Measurements from ENCODE around the gene RAB20. TPM values are rescaled to one million over a fixed set of nuclear protein-coding genes. Genes with fewer than 3 reads are reported as not detected.
"Not testable (repeated sequence)": the region's sequence is repeated elsewhere in the genome, so short reads cannot be mapped to it uniquely, and the experiment has no call there.

Gene RAB20
- total and polyA plus RNA-seq, 2 experiments from 2014 or later = 28.3 to 37.4 TPM

- H3K36me3 ChIP-seq (replicated peaks; ENCODE audit: insufficient read depth, low read depth) = no peaks in the 10 kb centered on the region
- no peaks in the 10 kb centered on the region for H3K9me3 ChIP-seq (ENCODE audit: low read depth)
- no peaks in the 10 kb centered on the region for H3K4me1 ChIP-seq (ENCODE audit: insufficient read depth)
- H3K27ac ChIP-seq = no peak overlapping the region
- H3K9me2 ChIP-seq (replicated peaks; ENCODE audit: insufficient read depth) = no peaks in the 10 kb centered on the region
- TF ChIP-seq EZH2phosphoT487 (IDR thresholded peaks at IDR 0.05; ENCODE audit: low read depth, severe bottlenecking, unreplicated experiment) (no peak), CTCF (IDR thresholded peaks at IDR 0.05; ENCODE audit: poor library complexity) (no peak), EZH2 (IDR thresholded peaks at IDR 0.05; ENCODE audit: borderline replicate concordance) (no peak)
- H3K4me2 ChIP-seq = no peak overlapping the region
- no peak overlapping the region for H3K4me3 ChIP-seq
- H3K27me3 ChIP-seq = no peaks in the 10 kb centered on the region
- H3K79me2 ChIP-seq = no peaks in the 10 kb centered on the region
- H2AFZ ChIP-seq = no peak overlapping the region
- WGBS (ENCODE audit: low lambda C conversion rate, missing lambda C conversion rate) = 72% methylated on average over 10 of the region's 10 CpGs
- DNase-seq (ENCODE audit: low spot score) = no peak
- H4K20me1 ChIP-seq (ENCODE audit: insufficient read depth, poor library complexity, severe bottlenecking) = no peaks in the 10 kb centered on the region
These were observed 61.8 kb downstream of the RAB20 start for GRCh38 chr13:110499621-110500281.

- no peaks in the 10 kb centered on the region for H3K9me3 ChIP-seq (ENCODE audit: low read depth)
- H3K9me2 ChIP-seq (replicated peaks; ENCODE audit: insufficient read depth) = no peaks in the 10 kb centered on the region
- H3K36me3 ChIP-seq (replicated peaks; ENCODE audit: insufficient read depth, low read depth) = no peaks in the 10 kb centered on the region
- DNase-seq (ENCODE audit: low spot score) = no peak
- WGBS (ENCODE audit: low lambda C conversion rate, missing lambda C conversion rate) = 95% methylated on average over 10 of the region's 10 CpGs
- no peaks in the 10 kb centered on the region for H4K20me1 ChIP-seq (ENCODE audit: insufficient read depth, poor library complexity, severe bottlenecking)
- no peaks in the 10 kb centered on the region for H3K27me3 ChIP-seq
- no peaks in the 10 kb centered on the region for H3K79me2 ChIP-seq
- TF ChIP-seq CTCF (IDR thresholded peaks at IDR 0.05; ENCODE audit: poor library complexity) (no peak), EZH2phosphoT487 (IDR thresholded peaks at IDR 0.05; ENCODE audit: low read depth, severe bottlenecking, unreplicated experiment) (no peak), EZH2 (IDR thresholded peaks at IDR 0.05; ENCODE audit: borderline replicate concordance) (no peak)
- no peaks in the 10 kb centered on the region for H3K4me1 ChIP-seq (ENCODE audit: insufficient read depth)
- no peak overlapping the region for H3K4me2 ChIP-seq
- no peak overlapping the region for H2AFZ ChIP-seq
- no peak overlapping the region for H3K4me3 ChIP-seq
- H3K27ac ChIP-seq = no peak overlapping the region
These were observed 62.8 kb downstream of the RAB20 start for GRCh38 chr13:110498765-110499164.

- Histone ChIP-seq H3K27ac (no peak overlapping the region), H3K4me2 (no peak overlapping the region), H3K27me3 (no peaks in the 10 kb centered on the region), H3K36me3 (replicated peaks; ENCODE audit: insufficient read depth, low read depth) (no peaks in the 10 kb centered on the region), H4K20me1 (ENCODE audit: insufficient read depth, poor library complexity, severe bottlenecking) (no peaks in the 10 kb centered on the region), H3K9me2 (replicated peaks; ENCODE audit: insufficient read depth) (no peaks in the 10 kb centered on the region), H3K4me3 (no peak overlapping the region), H3K79me2 (no peaks in the 10 kb centered on the region), H2AFZ (no peak overlapping the region), H3K4me1 (ENCODE audit: insufficient read depth) (no peaks in the 10 kb centered on the region), H3K9me3 (ENCODE audit: low read depth) (no peaks in the 10 kb centered on the region)
- no peak for DNase-seq (ENCODE audit: low spot score)
- WGBS (ENCODE audit: low lambda C conversion rate, missing lambda C conversion rate) = 88% methylated on average over 5 of the region's 5 CpGs
- TF ChIP-seq EZH2 (IDR thresholded peaks at IDR 0.05; ENCODE audit: borderline replicate concordance) (no peak), CTCF (IDR thresholded peaks at IDR 0.05; ENCODE audit: poor library complexity) (no peak), EZH2phosphoT487 (IDR thresholded peaks at IDR 0.05; ENCODE audit: low read depth, severe bottlenecking, unreplicated experiment) (no peak)
These were observed 63.2 kb downstream of the RAB20 start for GRCh38 chr13:110498327-110498726.

GRCh38 chr13:110497896-110498295, 63.6 kb downstream of the RAB20 start:
- 95% methylated on average over 3 of the region's 3 CpGs for WGBS (ENCODE audit: low lambda C conversion rate, missing lambda C conversion rate)
- H2AFZ ChIP-seq; H4K20me1 ChIP-seq (ENCODE audit: insufficient read depth, poor library complexity, severe bottlenecking); H3K36me3 ChIP-seq (replicated peaks; ENCODE audit: insufficient read depth, low read depth); DNase-seq (ENCODE audit: low spot score); H3K4me3 ChIP-seq; H3K9me2 ChIP-seq (replicated peaks; ENCODE audit: insufficient read depth); H3K4me1 ChIP-seq (ENCODE audit: insufficient read depth); H3K27ac ChIP-seq; H3K27me3 ChIP-seq; H3K4me2 ChIP-seq; H3K9me3 ChIP-seq (ENCODE audit: low read depth); H3K79me2 ChIP-seq: not testable (repeated sequence)

Data from hepatocyte (in vitro differentiated cells).